Mesendoderm (in vitro differentiated cells): ENCODE results near the gene CHCHD6.
A peak's percentile ranks its signal among the peaks of the same experiment; 100 is the strongest.

Experiments
- DNase-seq: peaks from one replicate; pipeline ENCODE4 v3.0.0; 2013
- H2AK5ac ChIP-seq: 2 replicates; pipeline ENCODE4 v1.6.1; 2013; ENCODE audit warnings: low read length, inconsistent platforms
- H2BK120ac ChIP-seq: 2 replicates; pipeline ENCODE4 v1.6.1; 2013; ENCODE audit warnings: low read depth, mild to moderate bottlenecking, low read length, moderate library complexity, mixed read lengths
- H2BK15ac ChIP-seq: replicated peaks from 2 replicates; pipeline ENCODE4 v1.6.1; 2013; ENCODE audit warnings: low read depth, mild to moderate bottlenecking, moderate library complexity
- H2BK5ac ChIP-seq: 2 replicates; pipeline ENCODE4 v1.6.1; 2013; ENCODE audit warnings: low read length, inconsistent platforms
- H3K18ac ChIP-seq: 2 replicates; pipeline ENCODE4 v1.6.1; 2013; ENCODE audit warnings: mild to moderate bottlenecking, low read length, mixed read lengths
- H3K23ac ChIP-seq: one replicate; pipeline ENCODE4 v1.6.1; 2013; ENCODE audit warnings: low read length
- H3K27ac ChIP-seq: 2 replicates; pipeline ENCODE4 v1.5.1; 2013; ENCODE audit warnings: low read depth, mild to moderate bottlenecking, inconsistent platforms, low read length, moderate library complexity
- H3K27me3 ChIP-seq: 2 replicates; pipeline ENCODE4 v1.6.1; 2013; ENCODE audit warnings: low read length, control low read depth, mild to moderate bottlenecking, inconsistent platforms; ENCODE audit not compliant: insufficient read depth, poor library complexity
- H3K36me3 ChIP-seq: 2 replicates; pipeline ENCODE4 v1.6.1; 2013; ENCODE audit warnings: low read length, inconsistent platforms; ENCODE audit not compliant: control insufficient read depth, insufficient read depth
- H3K4ac ChIP-seq: one replicate; pipeline ENCODE4 v1.6.1; 2013; ENCODE audit warnings: low read depth, mild to moderate bottlenecking, low read length, moderate library complexity
- H3K4me1 ChIP-seq: 2 replicates; pipeline ENCODE4 v1.6.1; 2013; ENCODE audit warnings: low read depth, low read length, inconsistent platforms; ENCODE audit not compliant: control insufficient read depth
- H3K4me2 ChIP-seq: 2 replicates; pipeline ENCODE4 v1.6.1; 2013; ENCODE audit warnings: low read length
- H3K4me3 ChIP-seq: 2 replicates; pipeline ENCODE4 v1.5.1; 2013; ENCODE audit warnings: mild to moderate bottlenecking, low read length
- H3K56ac ChIP-seq: one replicate; pipeline ENCODE4 v1.6.1; 2013; ENCODE audit warnings: low read length
- H3K79me1 ChIP-seq: 2 replicates; pipeline ENCODE4 v1.6.1; 2013; ENCODE audit warnings: low read length, inconsistent platforms
- H3K79me2 ChIP-seq: 2 replicates; pipeline ENCODE4 v1.6.1; 2013; ENCODE audit warnings: mild to moderate bottlenecking, low read length; ENCODE audit not compliant: control insufficient read depth, insufficient read depth
- H3K9ac ChIP-seq: 2 replicates; pipeline ENCODE4 v1.6.1; 2013; ENCODE audit warnings: low read length, inconsistent platforms
- H4K5ac ChIP-seq: one replicate; pipeline ENCODE4 v1.6.1; 2013; ENCODE audit warnings: low read length
- H4K8ac ChIP-seq: one replicate; pipeline ENCODE4 v1.6.1; 2013; ENCODE audit warnings: low read depth, mild to moderate bottlenecking, control low read depth, low read length, moderate library complexity
- WGBS: extraction: QIAGEN DNeasy Blood & Tissue Kit; methylation state at CpG from one replicate; pipeline ENCODE4 v1.1.7; 2013; ENCODE audit warnings: low lambda C conversion rate, missing lambda C conversion rate; ENCODE audit not compliant: insufficient coverage; ENCODE audit errors: extremely low coverage; 5-methylcytosine and 5-hydroxymethylcytosine counted together

Gene CHCHD6

GRCh38 chr3:126664591-126665214 is 39.3 kb upstream of the CHCHD6 start:
- Histone ChIP-seq H3K4me2 (no peak overlapping the region), H3K27ac (no peak overlapping the region), H3K4me1 (no peaks in the 10 kb centered on the region), H3K79me2 (no peaks in the 10 kb centered on the region), H2BK5ac (no peak overlapping the region), H3K4ac (no peak overlapping the region), H2BK15ac (no peak overlapping the region), H2BK120ac (no peak overlapping the region), H4K5ac (no peak overlapping the region), H3K79me1 (no peaks in the 10 kb centered on the region), H3K56ac (no peak overlapping the region), H3K9ac (no peak overlapping the region), H2AK5ac (no peak overlapping the region), H4K8ac (no peak overlapping the region), H3K4me3 (no peak overlapping the region), H3K18ac (no peak overlapping the region), H3K36me3 (no peaks in the 10 kb centered on the region), H3K23ac (no peak overlapping the region), H3K27me3 (no peaks in the 10 kb centered on the region)
- DNase-seq = peak; percentile 38
- no CpG with 5 or more reads among the region's 5 CpGs for WGBS

- Histone ChIP-seq H4K5ac (no peak overlapping the region), H2BK15ac (no peak overlapping the region), H3K4me1 (no peaks in the 10 kb centered on the region), H3K4me2 (no peak overlapping the region), H3K79me1 (no peaks in the 10 kb centered on the region), H3K36me3 (no peaks in the 10 kb centered on the region), H3K4me3 (no peak overlapping the region), H3K4ac (no peak overlapping the region), H4K8ac (no peak overlapping the region), H3K23ac (no peak overlapping the region), H2BK120ac (no peak overlapping the region), H3K9ac (no peak overlapping the region), H3K27ac (no peak overlapping the region), H3K56ac (no peak overlapping the region), H3K27me3 (no peaks in the 10 kb centered on the region), H2AK5ac (no peak overlapping the region), H2BK5ac (no peak overlapping the region), H3K79me2 (no peaks in the 10 kb centered on the region), H3K18ac (no peak overlapping the region)
- DNase-seq = no peak
- no CpG with 5 or more reads among the region's 6 CpGs for WGBS
Measured at GRCh38 chr3:126665221-126665936, 38.7 kb upstream of the CHCHD6 start.

GRCh38 chr3:126665959-126666657 is 37.9 kb upstream of the CHCHD6 start:
- H3K79me1 ChIP-seq = no peaks in the 10 kb centered on the region
- no peak overlapping the region for H2BK120ac ChIP-seq

GRCh38 chr3:126666658-126667528 is 37.1 kb upstream of the CHCHD6 start:
- H4K5ac ChIP-seq = no peak overlapping the region
- H3K27me3 ChIP-seq = no peaks in the 10 kb centered on the region
- no peaks in the 10 kb centered on the region for H3K79me1 ChIP-seq
- no peak for DNase-seq
- H3K9ac ChIP-seq = no peak overlapping the region
- H3K4me3 ChIP-seq = no peak overlapping the region
- no peak overlapping the region for H3K18ac ChIP-seq
- H2BK5ac ChIP-seq = no peak overlapping the region
- no peak overlapping the region for H4K8ac ChIP-seq
- no peak overlapping the region for H3K4me2 ChIP-seq
- no peaks in the 10 kb centered on the region for H3K36me3 ChIP-seq
- H3K56ac ChIP-seq = no peak overlapping the region
- no peak overlapping the region for H2BK15ac ChIP-seq
- no peak overlapping the region for H3K27ac ChIP-seq
- H3K23ac ChIP-seq = no peak overlapping the region
- no peaks in the 10 kb centered on the region for H3K4me1 ChIP-seq
- no peak overlapping the region for H2AK5ac ChIP-seq
- no peak overlapping the region for H2BK120ac ChIP-seq
- WGBS = no CpG with 5 or more reads among the region's 15 CpGs
- H3K79me2 ChIP-seq = no peaks in the 10 kb centered on the region
- no peak overlapping the region for H3K4ac ChIP-seq

More at GRCh38 chr3:126665959-126666657, 37.9 kb upstream of the CHCHD6 start:
- Histone ChIP-seq H3K4me3 (no peak overlapping the region), H4K5ac (no peak overlapping the region), H3K56ac (no peak overlapping the region), H3K27me3 (no peaks in the 10 kb centered on the region), H3K4me2 (no peak overlapping the region), H2BK5ac (no peak overlapping the region), H4K8ac (no peak overlapping the region), H3K27ac (no peak overlapping the region), H3K18ac (no peak overlapping the region), H3K23ac (no peak overlapping the region), H3K4me1 (no peaks in the 10 kb centered on the region), H3K4ac (no peak overlapping the region), H3K9ac (no peak overlapping the region), H2BK15ac (no peak overlapping the region), H3K79me2 (no peaks in the 10 kb centered on the region), H2AK5ac (no peak overlapping the region), H3K36me3 (no peaks in the 10 kb centered on the region)
- WGBS = no CpG with 5 or more reads among the region's 15 CpGs
- no peak for DNase-seq

- Histone ChIP-seq H2BK5ac (no peak overlapping the region), H2BK15ac (no peak overlapping the region), H4K8ac (no peak overlapping the region), H3K4me3 (no peak overlapping the region), H4K5ac (no peak overlapping the region), H3K79me2 (no peaks in the 10 kb centered on the region), H3K4ac (no peak overlapping the region), H3K18ac (no peak overlapping the region), H3K56ac (no peak overlapping the region), H3K27me3 (no peaks in the 10 kb centered on the region), H3K36me3 (no peaks in the 10 kb centered on the region), H3K4me2 (no peak overlapping the region), H3K27ac (no peak overlapping the region), H2BK120ac (no peak overlapping the region), H3K23ac (no peak overlapping the region), H3K4me1 (no peaks in the 10 kb centered on the region), H3K9ac (no peak overlapping the region), H2AK5ac (no peak overlapping the region), H3K79me1 (no peaks in the 10 kb centered on the region)
- no CpG with 5 or more reads among the region's 15 CpGs for WGBS
- no peak for DNase-seq
Measured at GRCh38 chr3:126667631-126668449, 36.2 kb upstream of the CHCHD6 start.
